ENCODE data around the gene AURKB.
"Not testable (repeated sequence)": the region's sequence is repeated elsewhere in the genome, so short reads cannot be mapped to it uniquely, and the experiment has no call there.

The AURKB gene

DNA sequence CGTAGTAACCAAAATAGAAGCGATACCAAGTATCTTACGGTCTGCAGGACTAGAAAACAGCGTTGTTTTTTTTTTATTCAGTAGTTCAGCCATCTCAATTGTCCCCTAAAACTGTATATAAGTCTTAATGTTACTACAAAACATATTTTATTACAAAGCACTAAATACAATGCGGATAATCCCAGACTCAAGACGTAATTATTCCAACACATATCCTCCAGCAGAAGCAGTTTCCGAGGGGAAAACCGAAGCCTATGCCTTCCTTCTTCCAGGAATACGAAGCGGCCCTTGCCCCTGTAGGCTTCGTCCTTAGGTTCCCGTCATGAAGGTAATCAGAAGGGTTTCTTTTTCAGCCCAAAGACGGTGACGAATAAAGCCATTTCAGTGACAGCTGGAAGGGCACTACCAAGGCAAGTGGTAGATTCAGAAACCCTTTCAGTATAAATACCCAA, 36.5 kb downstream of the AURKB start:
- Histone ChIP-seq H3K4me3 (ENCODE audit: low read length) (peak overlapping the region; percentile 60), H3K36me3 (ENCODE audit: control insufficient read depth, insufficient read depth, low read length) (no peaks in the 10 kb centered on the region), H3K27ac (ENCODE audit: low read depth, low read length) (peak overlapping the region; percentile 95), H3K27me3 (ENCODE audit: control insufficient read depth, insufficient read depth, low read length) (no peaks in the 10 kb centered on the region), H3K9ac (ENCODE audit: low read length) (no peak overlapping the region), H3K4me1 (ENCODE audit: control insufficient read depth, insufficient read depth, low read length) (peaks cover 16% of the 10 kb centered on the region)

DNA sequence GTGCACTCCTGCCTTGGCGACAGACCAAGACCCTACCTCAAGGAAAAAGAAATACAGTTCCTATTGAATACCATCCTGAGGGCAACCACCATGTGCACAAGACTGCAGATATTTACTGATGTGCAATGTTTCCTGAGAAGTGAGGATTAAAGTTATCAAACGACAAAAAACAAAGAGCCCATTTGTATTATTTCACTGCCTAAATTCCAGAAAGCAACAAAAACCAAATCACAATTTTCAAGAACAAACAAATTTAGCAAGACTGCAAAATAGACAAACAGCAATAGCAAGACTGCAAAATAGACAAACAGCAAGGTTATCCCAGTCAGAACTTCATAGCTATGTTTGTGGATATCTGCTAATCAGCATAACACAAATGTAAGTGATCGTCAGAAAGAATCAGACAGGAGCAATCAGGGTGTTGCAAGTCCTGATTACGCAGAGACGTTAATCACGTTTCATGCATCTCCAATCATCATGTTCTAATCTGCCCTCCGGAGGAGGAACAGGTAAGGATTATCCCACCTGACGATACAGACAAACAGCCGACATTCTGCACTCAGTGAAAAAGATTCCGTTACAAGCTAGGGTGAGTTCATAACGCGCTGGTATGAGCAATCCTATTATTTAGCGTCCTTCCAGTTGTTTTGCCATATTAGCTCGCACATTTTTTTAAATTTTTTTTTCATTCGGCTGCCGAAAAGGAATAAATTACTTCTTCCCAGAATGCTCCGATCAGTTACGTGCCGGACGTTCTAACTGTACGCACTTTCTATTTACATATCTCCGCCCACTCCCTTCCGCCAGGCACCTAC, 37.1 kb downstream of the AURKB start:
- peaks cover 16% of the 10 kb centered on the region for H3K4me1 ChIP-seq (ENCODE audit: control insufficient read depth, insufficient read depth, low read length)
- H3K9ac ChIP-seq (ENCODE audit: low read length): peak overlapping the region; percentile 60
- H3K36me3 ChIP-seq (ENCODE audit: control insufficient read depth, insufficient read depth, low read length): no peaks in the 10 kb centered on the region
- H3K27me3 ChIP-seq (ENCODE audit: control insufficient read depth, insufficient read depth, low read length): no peaks in the 10 kb centered on the region
- H3K4me3 ChIP-seq (ENCODE audit: low read length): peak overlapping the region; percentile 60
- H3K27ac ChIP-seq (ENCODE audit: low read depth, low read length): peak overlapping the region; percentile 95

DNA sequence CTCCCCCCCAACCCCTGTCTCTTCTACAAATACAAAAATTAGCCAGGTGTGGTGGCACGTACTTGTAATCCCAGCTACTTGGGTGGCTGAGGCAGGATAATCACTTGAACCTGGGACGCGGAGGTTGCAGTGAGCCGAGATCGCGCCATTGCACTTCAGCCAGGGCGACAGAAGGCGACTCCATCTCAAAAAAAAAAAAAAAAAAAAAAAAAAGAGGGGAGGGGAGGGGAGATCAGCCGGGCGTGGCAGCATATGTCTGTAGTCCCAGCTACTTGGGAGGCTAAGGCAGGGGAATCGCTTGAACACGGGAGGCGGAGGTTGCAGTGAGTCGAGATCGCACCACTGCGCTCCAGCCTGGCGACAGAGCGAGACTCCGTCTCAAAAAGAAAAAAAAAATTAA, 40.2 kb downstream of the AURKB start:
- H3K27ac ChIP-seq (ENCODE audit: low read depth, low read length); H3K4me1 ChIP-seq (ENCODE audit: control insufficient read depth, insufficient read depth, low read length); H3K36me3 ChIP-seq (ENCODE audit: control insufficient read depth, insufficient read depth, low read length); H3K4me3 ChIP-seq (ENCODE audit: low read length); H3K9ac ChIP-seq (ENCODE audit: low read length); H3K27me3 ChIP-seq (ENCODE audit: control insufficient read depth, insufficient read depth, low read length): not testable (repeated sequence)

DNA sequence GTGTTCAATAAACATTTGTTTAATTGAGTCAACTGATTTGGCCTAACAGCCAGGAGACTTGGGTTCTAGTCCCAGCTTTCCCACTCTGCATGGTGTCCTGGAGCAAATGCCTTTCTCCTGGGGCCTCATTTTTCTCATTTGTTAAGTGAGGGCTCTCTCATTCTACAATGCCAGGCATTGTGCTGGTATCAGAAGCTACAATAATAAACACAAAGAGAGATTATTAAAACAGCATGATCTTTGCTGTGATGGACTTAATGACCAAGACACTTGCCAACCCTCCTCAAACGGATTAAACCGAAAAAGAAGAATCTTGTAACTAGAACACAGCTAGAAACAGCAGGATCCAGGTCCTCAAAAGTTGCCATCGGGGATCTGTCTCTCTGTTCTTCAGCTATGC, 42.8 kb downstream of the AURKB start:
- no peak overlapping the region for H3K27ac ChIP-seq (ENCODE audit: low read depth, low read length)
- no peak overlapping the region for H3K9ac ChIP-seq (ENCODE audit: low read length)
- no peaks in the 10 kb centered on the region for H3K27me3 ChIP-seq (ENCODE audit: control insufficient read depth, insufficient read depth, low read length)
- H3K4me1 ChIP-seq (ENCODE audit: control insufficient read depth, insufficient read depth, low read length): peaks cover 11% of the 10 kb centered on the region
- H3K36me3 ChIP-seq (ENCODE audit: control insufficient read depth, insufficient read depth, low read length): no peaks in the 10 kb centered on the region
- no peak overlapping the region for H3K4me3 ChIP-seq (ENCODE audit: low read length)

DNA sequence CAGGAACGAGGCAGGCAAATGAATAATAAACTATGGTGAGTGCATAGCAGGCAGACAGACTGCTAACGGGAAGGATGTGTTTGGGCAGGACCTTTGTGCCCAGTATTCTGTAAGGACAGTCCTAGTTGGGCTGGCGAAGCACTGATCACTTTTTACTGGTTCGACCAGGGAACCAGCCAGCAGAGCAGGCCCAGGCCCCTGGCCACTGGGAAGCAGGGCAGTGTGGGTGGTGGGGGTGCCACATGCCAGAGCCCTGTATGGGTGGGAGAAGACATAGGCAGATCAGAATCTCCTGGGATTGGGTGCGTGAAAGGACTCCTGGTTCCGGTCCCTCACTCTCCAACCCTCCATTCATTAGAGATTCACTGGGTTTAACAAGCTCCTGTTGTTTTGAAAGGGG, 43.6 kb downstream of the AURKB start:
- no peak overlapping the region for H3K9ac ChIP-seq (ENCODE audit: low read length)
- no peak overlapping the region for H3K27ac ChIP-seq (ENCODE audit: low read depth, low read length)
- H3K4me1 ChIP-seq (ENCODE audit: control insufficient read depth, insufficient read depth, low read length): peaks cover 14% of the 10 kb centered on the region
- no peaks in the 10 kb centered on the region for H3K27me3 ChIP-seq (ENCODE audit: control insufficient read depth, insufficient read depth, low read length)
- H3K36me3 ChIP-seq (ENCODE audit: control insufficient read depth, insufficient read depth, low read length): no peaks in the 10 kb centered on the region
- H3K4me3 ChIP-seq (ENCODE audit: low read length): no peak overlapping the region

DNA sequence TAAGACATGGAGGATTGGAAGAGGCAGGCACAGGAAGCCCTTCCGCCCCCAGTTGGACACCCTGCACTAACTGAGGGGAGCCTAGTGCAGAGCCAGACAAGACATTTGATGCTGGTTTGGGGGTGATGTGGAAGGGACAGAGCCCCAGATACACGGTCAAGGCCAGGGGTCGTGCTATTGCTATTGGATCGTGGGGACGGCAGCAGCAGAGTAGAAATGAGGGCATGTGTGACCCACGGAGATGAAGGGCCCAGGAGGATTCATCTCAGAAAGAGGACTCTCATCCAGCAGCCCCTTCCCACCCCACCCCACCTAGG, 45.6 kb downstream of the AURKB start:
- Histone ChIP-seq H3K9ac (ENCODE audit: low read length) (no peak overlapping the region), H3K36me3 (ENCODE audit: control insufficient read depth, insufficient read depth, low read length) (peaks cover 7% of the 10 kb centered on the region), H3K27ac (ENCODE audit: low read depth, low read length) (peak overlapping the region; percentile 99), H3K4me1 (ENCODE audit: control insufficient read depth, insufficient read depth, low read length) (peaks cover 25% of the 10 kb centered on the region), H3K4me3 (ENCODE audit: low read length) (no peak overlapping the region), H3K27me3 (ENCODE audit: control insufficient read depth, insufficient read depth, low read length) (no peaks in the 10 kb centered on the region)

DNA sequence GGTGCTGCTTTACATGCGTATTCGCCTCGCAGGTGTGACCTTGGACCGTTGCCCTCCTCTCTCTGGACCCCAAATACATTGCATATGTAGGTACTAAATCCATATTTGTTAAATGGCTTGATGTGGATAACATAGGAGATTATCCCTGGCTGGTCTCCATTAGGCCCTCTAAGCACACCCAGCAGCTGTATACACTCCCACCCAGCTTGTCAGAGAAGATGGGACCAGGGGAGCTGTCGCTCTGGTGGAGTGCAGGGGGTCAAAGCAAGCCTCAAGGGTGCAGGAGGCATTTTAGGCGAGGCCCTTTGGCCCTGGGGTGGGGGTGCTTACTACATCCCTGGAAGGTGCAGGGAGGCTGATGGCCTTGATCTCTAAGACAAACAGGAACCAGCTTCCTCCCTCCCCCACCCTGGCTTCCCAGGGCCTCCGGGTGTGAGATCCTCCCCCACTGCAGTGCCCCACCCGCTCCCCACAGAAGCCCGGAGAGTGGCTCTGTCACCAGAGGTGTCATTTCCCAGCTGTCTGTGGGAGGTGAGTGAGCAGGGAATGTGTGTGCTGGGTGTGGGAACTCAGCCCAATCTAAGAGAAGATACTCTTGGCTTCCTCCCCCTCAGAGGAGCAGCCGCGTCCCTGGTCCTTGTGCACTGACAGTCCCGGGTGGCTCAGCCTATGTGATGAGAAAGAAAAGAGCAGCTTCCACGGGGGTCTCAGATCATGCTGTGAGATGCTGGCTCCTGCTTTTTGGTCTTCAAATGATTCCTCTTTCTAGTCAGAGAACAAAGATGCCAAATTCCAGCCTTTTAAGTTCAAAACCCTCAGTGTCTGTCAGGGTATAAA, 46.2 kb downstream of the AURKB start:
- Histone ChIP-seq H3K4me3 (ENCODE audit: low read length) (peak overlapping the region; percentile 67), H3K9ac (ENCODE audit: low read length) (peak overlapping the region; percentile 47), H3K36me3 (ENCODE audit: control insufficient read depth, insufficient read depth, low read length) (peaks cover 11% of the 10 kb centered on the region), H3K27me3 (ENCODE audit: control insufficient read depth, insufficient read depth, low read length) (no peaks in the 10 kb centered on the region), H3K27ac (ENCODE audit: low read depth, low read length) (peak overlapping the region; percentile 99), H3K4me1 (ENCODE audit: control insufficient read depth, insufficient read depth, low read length) (peaks cover 25% of the 10 kb centered on the region)

DNA sequence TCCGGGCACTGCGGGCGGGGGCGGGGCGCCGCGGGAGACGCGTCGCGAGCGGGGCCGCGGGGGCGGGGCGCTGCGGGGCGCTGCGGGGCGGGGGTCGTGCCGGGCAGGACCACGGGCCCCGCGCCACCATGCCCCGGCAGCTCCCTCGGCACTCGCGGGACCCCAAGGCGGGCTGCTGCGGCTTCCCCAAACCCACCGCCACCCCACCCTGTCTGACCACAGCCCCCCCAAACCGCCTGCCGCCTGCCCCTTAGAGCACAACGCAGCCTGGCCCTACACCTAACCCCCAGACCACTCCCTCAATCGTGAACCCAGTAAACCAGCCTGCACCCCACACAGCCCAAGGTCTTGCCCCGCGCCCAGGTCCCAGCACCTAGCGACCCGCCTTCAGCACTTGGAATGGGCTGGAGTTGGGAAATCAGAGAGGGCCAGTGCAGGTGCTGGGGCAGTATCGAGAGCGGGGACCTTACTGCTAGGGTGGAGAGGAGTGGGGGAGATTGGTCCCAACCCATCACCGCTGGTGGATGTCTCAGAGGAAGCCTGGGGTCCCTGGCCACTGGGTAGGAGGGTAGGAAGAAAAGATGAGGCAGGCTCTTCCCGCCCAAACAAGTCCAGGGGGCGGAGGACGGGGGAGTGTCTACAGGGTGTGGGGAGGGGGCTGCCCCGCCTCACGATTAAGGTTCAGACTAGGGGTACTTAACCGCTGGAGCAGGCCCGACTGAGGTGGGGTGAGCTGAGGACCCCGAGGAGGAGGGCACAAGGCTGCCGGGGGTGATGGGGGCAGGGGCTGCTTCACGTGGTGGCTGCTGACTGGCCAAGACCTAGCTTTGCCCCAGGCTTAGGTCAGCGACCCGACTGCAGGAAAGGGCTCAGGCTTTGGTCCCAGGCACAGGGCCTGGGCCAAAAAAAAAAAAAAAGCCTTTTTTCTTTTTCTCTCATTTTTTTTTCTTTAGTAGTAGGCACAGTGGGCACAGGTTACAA, 47.1 kb downstream of the AURKB start:
- H3K4me1 ChIP-seq (ENCODE audit: control insufficient read depth, insufficient read depth, low read length): peaks cover 28% of the 10 kb centered on the region
- H3K27me3 ChIP-seq (ENCODE audit: control insufficient read depth, insufficient read depth, low read length): no peaks in the 10 kb centered on the region
- H3K27ac ChIP-seq (ENCODE audit: low read depth, low read length): peak overlapping the region; percentile 99
- H3K4me3 ChIP-seq (ENCODE audit: low read length): peak overlapping the region; percentile 79
- peaks cover 11% of the 10 kb centered on the region for H3K36me3 ChIP-seq (ENCODE audit: control insufficient read depth, insufficient read depth, low read length)
- peak overlapping the region; percentile 92 for H3K9ac ChIP-seq (ENCODE audit: low read length)

DNA sequence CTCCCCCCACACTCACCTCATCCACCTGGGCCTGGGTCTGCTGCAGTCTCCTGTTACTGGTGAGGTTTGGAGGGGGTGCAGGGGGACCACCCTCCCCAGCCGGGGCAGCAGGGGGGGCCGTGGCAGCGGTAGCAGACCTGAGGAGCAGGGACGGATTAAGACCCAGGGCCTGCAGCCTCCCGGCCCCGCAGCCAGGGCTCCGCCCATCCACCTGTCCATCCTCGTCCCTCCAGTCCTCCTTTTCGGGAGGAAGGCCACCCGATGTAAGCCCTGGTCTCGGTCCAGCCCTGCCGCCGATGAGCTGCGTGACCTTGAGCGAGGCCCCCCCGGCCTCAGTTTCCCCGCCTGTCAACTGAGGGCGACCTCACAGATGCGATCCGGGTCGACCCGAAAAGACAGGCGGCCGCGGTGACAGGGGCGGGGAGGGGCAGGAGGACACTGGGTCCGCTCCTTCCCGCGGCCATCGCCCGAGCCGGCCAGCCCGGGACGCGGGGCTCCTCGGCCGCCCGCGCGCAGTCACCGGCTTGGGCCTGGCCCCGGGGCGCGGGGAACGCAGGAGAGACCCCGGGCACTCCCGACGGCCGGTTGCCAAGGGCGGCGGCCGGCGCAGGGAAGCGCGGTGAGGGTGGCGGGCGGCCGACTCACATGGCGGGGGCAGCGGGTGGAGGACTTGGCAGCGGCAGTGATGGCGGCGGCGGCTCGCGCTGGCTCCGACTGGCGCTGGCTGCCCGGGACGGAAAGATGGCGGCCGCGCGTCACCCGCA, 48.0 kb downstream of the AURKB start, which contains the start of gene VAMP2:
VAMP2 (minus strand) TSS at position 716 of the 764 bp plus-strand sequence; CDS start at position 647, 69 bp downstream.
- H3K4me1 ChIP-seq (ENCODE audit: control insufficient read depth, insufficient read depth, low read length): peaks cover 28% of the 10 kb centered on the region
- H3K36me3 ChIP-seq (ENCODE audit: control insufficient read depth, insufficient read depth, low read length): peaks cover 11% of the 10 kb centered on the region
- H3K9ac ChIP-seq (ENCODE audit: low read length): peak within 1 kb of the TSS; percentile 92
- H3K4me3 ChIP-seq (ENCODE audit: low read length): peak within 1 kb of the TSS; percentile 79
- H3K27ac ChIP-seq (ENCODE audit: low read depth, low read length): peak within 1 kb of the TSS; percentile 99
- H3K27me3 ChIP-seq (ENCODE audit: control insufficient read depth, insufficient read depth, low read length): no peaks in the 10 kb centered on the region

DNA sequence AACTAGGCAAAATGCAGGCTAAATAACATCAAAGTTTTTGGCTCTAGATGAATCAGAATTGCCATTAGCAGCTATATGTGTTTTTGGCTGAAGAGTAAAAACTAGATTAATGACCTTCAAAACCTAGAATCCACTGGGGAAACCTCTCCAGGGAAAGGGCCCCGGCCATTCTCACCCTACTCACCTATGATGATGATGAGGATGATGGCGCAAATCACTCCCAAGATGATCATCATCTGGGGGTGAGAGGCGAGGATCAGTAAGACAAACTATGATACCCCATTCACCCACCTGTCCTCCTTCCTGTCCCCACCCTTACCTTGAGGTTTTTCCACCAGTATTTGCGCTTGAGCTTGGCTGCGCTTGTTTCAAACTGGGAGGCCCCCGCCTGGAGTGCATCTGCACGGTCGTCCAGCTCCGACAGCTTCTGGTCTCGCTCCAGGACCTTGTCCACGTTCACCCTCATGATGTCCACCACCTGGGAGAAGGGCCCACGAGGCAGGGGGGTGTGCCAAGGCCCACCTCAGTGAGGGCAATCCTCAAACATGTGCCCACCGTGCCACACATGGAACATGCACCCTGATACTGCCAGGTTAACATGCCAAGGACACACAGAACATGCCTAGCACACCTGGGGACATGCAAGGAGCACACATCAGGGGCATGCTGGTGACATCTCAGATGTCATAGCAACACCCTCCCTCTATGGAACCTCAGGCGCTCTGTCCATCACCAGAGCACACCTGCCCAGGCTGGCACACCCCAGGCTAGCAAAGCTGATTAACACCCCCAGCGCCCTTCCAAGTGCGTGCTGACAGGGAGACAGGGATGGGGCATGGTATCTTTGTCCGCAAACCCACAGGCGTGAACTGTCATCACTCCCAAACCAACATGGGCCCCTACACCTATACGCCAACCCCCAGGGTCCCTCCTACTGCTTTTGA, 48.8 kb downstream of the AURKB start:
- Histone ChIP-seq H3K4me1 (ENCODE audit: control insufficient read depth, insufficient read depth, low read length) (peaks cover 34% of the 10 kb centered on the region), H3K9ac (ENCODE audit: low read length) (peak overlapping the region; percentile 92), H3K36me3 (ENCODE audit: control insufficient read depth, insufficient read depth, low read length) (peaks cover 11% of the 10 kb centered on the region), H3K27ac (ENCODE audit: low read depth, low read length) (peak overlapping the region; percentile 99), H3K27me3 (ENCODE audit: control insufficient read depth, insufficient read depth, low read length) (no peaks in the 10 kb centered on the region), H3K4me3 (ENCODE audit: low read length) (peak overlapping the region; percentile 79)
